Kidney tubule cell (primary cell): ENCODE results near the gene KRTAP5-7.
"Not testable (repeated sequence)": the region's sequence is repeated elsewhere in the genome, so short reads cannot be mapped to it uniquely, and the experiment has no call there.

Experiments
- DNase-seq: peaks from one replicate; pipeline ENCODE4 v3.0.0-alpha.2; 2018; ENCODE audit warnings: low spot score

Gene KRTAP5-7

DNA sequence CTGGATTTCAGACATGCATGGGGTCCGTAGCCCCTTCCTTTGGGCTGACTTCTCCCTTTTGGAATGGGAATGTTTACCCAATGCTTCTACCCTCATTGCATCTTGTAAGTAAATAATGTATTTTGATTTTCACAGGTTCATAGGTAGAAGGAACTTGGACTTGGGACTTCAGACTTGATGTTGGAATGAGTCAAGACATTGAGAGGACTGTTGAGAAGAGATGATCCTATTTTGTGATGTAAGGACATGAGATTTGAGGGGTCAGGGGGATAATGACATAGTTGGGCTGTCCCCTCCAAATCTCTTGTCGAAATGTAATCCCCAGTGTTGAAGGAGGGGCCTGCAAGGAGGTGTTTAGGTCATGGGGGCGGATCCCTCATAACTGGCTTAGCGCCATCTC lies 37.4 kb downstream of the KRTAP5-7 start:
- no peak for DNase-seq

GRCh38 chr11:71565263-71565662 lies 38.2 kb downstream of the KRTAP5-7 start, which contains the start of gene KRTAP5-10:
Gene KRTAP5-10, plus strand, starts transcription at chr11:71565563. Its CDS starts 25 bp downstream, at chr11:71565588.
- DNase-seq = no peak

- DNase-seq = no peak
These were observed 39.1 kb downstream of the KRTAP5-7 start for GRCh38 chr11:71566081-71566620.

DNA sequence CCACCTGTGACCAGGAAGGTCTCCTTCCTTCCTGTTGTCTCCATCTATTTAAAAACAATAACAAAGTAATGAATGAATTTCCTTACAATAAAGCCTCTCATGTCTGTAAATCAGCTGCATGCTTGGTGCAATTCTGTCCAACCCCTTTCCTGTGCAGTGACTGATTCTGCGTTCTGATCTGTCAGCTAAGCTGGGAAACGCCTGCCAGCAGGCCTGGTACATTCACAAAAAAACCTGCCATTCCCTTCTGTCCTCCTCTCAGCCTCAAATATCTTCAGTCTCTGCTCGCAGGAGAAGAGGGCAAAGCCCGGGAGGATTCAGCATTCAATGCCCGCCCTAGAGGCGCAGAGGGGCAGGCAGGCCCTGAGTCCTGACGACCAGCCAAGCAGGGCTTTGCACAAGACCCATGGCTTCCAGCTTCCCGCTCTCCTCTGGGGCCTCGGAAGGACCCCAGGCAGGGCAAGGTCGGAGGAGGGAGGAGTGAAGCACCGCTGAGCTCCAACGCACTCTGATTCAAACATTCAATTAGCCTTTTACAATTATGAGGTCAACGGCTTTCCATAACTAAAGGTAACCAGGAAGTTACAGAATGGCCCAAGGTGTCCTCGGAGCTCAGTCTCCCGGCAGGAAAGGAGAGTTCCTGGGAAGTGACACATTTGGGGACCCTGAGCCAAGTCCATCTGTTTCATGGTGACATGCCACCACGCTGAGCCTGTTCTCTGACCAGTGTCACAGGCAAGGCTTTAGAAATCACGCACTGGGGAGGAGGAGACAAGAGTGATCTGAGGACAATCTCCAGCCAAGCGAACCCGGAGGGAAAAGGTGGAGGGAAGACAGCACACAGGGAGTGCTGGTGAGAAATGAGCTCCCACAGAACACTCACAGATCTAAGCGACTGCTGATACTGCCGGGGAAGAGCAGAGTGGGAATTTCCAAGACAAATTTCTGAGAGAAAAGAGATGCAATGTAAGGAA lies 39.8 kb downstream of the KRTAP5-7 start:
- not testable (repeated sequence) for DNase-seq

- not testable (repeated sequence) for DNase-seq
These were observed 40.6 kb downstream of the KRTAP5-7 start for GRCh38 chr11:71567633-71568032.

- no peak for DNase-seq
These were observed 41.8 kb downstream of the KRTAP5-7 start for GRCh38 chr11:71568704-71569349.

DNA sequence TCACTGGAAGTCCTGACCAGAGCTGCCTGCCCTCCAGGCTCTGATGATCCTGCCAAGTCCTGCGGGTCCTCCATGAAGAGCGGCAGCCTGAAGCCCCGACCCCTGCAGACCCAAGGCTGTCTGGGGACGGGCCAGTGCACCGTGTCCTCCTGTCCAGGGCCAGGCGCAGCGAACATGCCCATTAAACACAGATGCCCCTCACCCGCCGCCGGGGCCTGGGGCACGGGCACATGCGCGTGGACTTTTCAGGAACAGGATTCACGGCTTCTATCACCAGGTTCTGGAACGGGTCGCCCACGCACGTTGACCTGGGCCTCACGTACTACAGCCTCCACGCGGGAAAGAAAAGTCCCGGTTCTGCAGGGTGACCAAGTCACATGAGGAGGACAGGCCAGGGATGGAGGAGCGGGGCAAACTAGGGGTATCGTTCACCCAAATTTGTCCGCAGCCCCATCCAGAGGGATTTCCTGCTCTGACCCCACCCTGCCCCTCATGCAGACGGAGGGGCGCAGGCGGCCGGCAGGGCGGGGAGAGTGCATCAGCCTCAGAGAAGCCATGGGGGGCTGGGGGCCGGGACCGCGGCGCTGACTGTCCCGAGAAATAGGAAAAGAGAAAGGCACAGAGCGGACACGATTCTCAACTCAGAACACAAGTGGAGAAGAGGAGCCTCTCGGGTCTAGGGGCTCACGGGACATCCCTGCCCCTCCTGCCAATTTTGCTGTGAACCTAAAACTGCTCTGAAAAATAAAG lies 44.2 kb downstream of the KRTAP5-7 start:
- DNase-seq = not testable (repeated sequence)

DNA sequence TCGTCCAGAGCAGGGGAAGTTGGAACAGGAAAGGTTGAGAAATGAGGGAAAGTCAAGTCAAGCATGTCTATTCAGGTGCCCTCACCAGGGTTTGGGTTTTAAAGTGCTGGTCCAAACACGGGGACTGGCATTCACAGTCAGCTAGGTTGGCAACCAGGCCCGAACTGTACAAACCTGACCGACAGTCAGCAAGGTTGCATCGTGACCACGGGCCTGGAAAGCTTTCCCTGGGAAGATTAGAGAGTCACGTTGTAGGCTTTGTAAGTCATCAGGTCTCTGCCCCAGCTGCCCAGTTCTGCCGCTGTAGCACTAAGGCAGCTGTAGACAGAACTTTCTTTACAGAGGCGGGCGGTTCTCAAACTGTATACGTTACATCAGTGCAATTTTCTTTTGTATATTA lies 45.7 kb downstream of the KRTAP5-7 start:
- no peak for DNase-seq

DNA sequence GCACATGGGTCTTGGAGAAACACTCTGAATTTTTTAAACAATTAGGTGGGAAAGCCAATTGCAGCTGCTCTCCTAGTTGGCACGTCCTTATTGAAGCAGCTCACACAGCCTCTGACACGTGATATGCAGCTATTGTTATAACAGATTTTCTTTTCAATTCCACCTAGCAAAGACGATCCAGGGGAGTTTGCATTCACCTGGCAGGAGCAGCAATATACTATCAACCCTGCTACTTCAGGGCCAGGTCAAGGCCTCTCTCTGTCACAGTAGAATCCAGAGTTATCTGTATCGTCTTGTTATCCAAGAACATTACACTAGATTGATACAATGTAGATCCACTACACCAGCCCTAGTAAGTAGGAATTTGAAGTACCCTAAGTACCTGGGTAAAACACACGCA lies 47.4 kb downstream of the KRTAP5-7 start:
- no peak for DNase-seq

GRCh38 chr11:71575723-71576424 lies 48.8 kb downstream of the KRTAP5-7 start:
- no peak for DNase-seq

GRCh38 chr11:71576688-71577465 lies 49.8 kb downstream of the KRTAP5-7 start:
- not testable (repeated sequence) for DNase-seq

- DNase-seq = no peak
These were observed 50.5 kb downstream of the KRTAP5-7 start for GRCh38 chr11:71577469-71578004.
